HepG2 (cell line): ENCODE measurements around the gene RNF126. TPM values are rescaled to one million over a fixed set of nuclear protein-coding genes. Genes with fewer than 3 reads are reported as not detected.

Source experiments
- ARID4A ChIP-seq: sonication (generic); formaldehyde crosslinking; IDR thresholded peaks from 2 replicates; pipeline ENCODE4 v1.5.0; 2020; ENCODE audit warnings: mild to moderate bottlenecking, missing genetic modification reagents, borderline replicate concordance
- ATF3 ChIP-seq: sonication (generic); formaldehyde crosslinking; IDR thresholded peaks from 2 replicates; pipeline ENCODE4 v1.4.0; 2020; ENCODE audit warnings: missing genetic modification reagents
- CHCHD3 ChIP-seq: sonication (generic); formaldehyde crosslinking; IDR thresholded peaks from 2 replicates; pipeline ENCODE4 v1.8.0; 2022; ENCODE audit warnings: mild to moderate bottlenecking, missing genetic modification reagents, moderate library complexity
- FOXC1 ChIP-seq: sonication (generic); formaldehyde crosslinking; IDR thresholded peaks from 2 replicates; pipeline ENCODE4 v1.8.0; 2022; ENCODE audit warnings: mild to moderate bottlenecking, missing genetic modification reagents, borderline replicate concordance
- FOXP4 ChIP-seq: sonication (generic); formaldehyde crosslinking; IDR thresholded peaks from 2 replicates; pipeline ENCODE4 v1.4.0; 2020; ENCODE audit warnings: missing genetic modification reagents
- KDM2A ChIP-seq: sonication (generic); formaldehyde crosslinking; IDR thresholded peaks from 2 replicates; pipeline ENCODE4 v1.4.0; 2020; ENCODE audit warnings: low read depth, missing genetic modification reagents, borderline replicate concordance
- NKX3-1 ChIP-seq: sonication (generic); formaldehyde crosslinking; IDR thresholded peaks from 2 replicates; pipeline ENCODE4 v1.5.0; 2020; ENCODE audit warnings: missing genetic modification reagents
- SMYD3 ChIP-seq: sonication (generic); formaldehyde crosslinking; IDR thresholded peaks from 2 replicates; pipeline ENCODE4 v1.8.1; 2023; ENCODE audit warnings: mild to moderate bottlenecking, missing genetic modification reagents
- SP5 ChIP-seq: IDR thresholded peaks from 2 replicates; pipeline ENCODE4 v1.6.1; 2016; ENCODE audit warnings: low read depth, borderline replicate concordance
- TFE3 ChIP-seq: IDR thresholded peaks from 2 replicates; pipeline ENCODE4 v1.6.1; 2016
- ZMYM3 ChIP-seq: sonication (generic); formaldehyde crosslinking; IDR thresholded peaks from 2 replicates; pipeline ENCODE4 v1.5.1; 2020; ENCODE audit warnings: mild to moderate bottlenecking, missing genetic modification reagents
- ZNF430 ChIP-seq: sonication (generic); formaldehyde crosslinking; IDR thresholded peaks from 2 replicates; pipeline ENCODE4 v1.9.0; 2021; ENCODE audit warnings: mild to moderate bottlenecking, missing genetic modification reagents
- ZNF574 ChIP-seq: sonication (generic); formaldehyde crosslinking; IDR thresholded peaks from 2 replicates; pipeline ENCODE4 v1.4.0; 2020; ENCODE audit warnings: missing genetic modification reagents
- ZNF691 ChIP-seq: sonication (generic); formaldehyde crosslinking; IDR thresholded peaks from 2 replicates; pipeline ENCODE4 v1.4.0; 2020; ENCODE audit warnings: missing genetic modification reagents, low read depth, mild to moderate bottlenecking, borderline replicate concordance
- ZNF784 ChIP-seq: sonication (generic); formaldehyde crosslinking; IDR thresholded peaks from 2 replicates; pipeline ENCODE4 v1.5.1; 2020; ENCODE audit warnings: missing genetic modification reagents, mild to moderate bottlenecking, borderline replicate concordance
- polyA plus RNA-seq, 8 experiments: library from polyadenylated mRNA; depleted of rRNA in 3 of 8; stranded (reverse) in 7 of 8; unstranded in 1 of 8; fragments of >200 nt; fragmentation: Illumina TruSeq in 4 of 8; extraction: Trizol in 4 of 8; gene quantifications; 2 replicates each; pipeline versions ENCODE4 v1.2.1 to v1.2.3, GENCODE V29; 2011 to 2016; ENCODE audit warnings: low read depth in 4 of 8, missing spikeins in 1 of 8, mixed read lengths in 1 of 8; ENCODE audit not compliant: insufficient read depth in 1 of 8
- total RNA-seq, 5 experiments: library from RNA; depleted of rRNA; stranded (reverse); fragments of >200 nt; fragmentation: Illumina TruSeq; extraction: Trizol; gene quantifications; 2 replicates each; pipeline ENCODE4 v1.2.3, GENCODE V29; 2016; ENCODE audit warnings: low read depth in 1 of 5

Gene RNF126
- total and polyA plus RNA-seq, 2 of the 13 experiments (the other 11 are each of a cell fraction or from before 2014, with no cell fraction given), result 23.2 to 34.0 TPM

GRCh38 chr19:664913-665443 is 2.0 kb upstream of the RNF126 start (continued):
- TF ChIP-seq FOXP4 (CRISPR knock-in tag) (no peak; the same call in 1 of the 2 replicates), ZNF574 (CRISPR knock-in tag) (peak; percentile 54; the same call in 1 of the 2 replicates), NKX3-1 (peak; percentile 51; the same call in 1 of the 2 replicates), TFE3 (CRISPR knock-in tag) (peak; percentile 36; the same call in 1 of the 2 replicates), ATF3 (CRISPR knock-in tag) (peak; percentile 56), ARID4A (CRISPR knock-in tag) (peak; percentile 70), SMYD3 (CRISPR knock-in tag) (0 out of 2 replicates have a peak, but pooled peaks have one; percentile 45), KDM2A (CRISPR knock-in tag) (peak; percentile 85), CHCHD3 (CRISPR knock-in tag) (no peak), ZNF691 (CRISPR knock-in tag) (no peak), FOXC1 (CRISPR knock-in tag) (peak; percentile 94; the same call in 1 of the 2 replicates), ZMYM3 (CRISPR knock-in tag) (peak; percentile 80; the same call in 1 of the 2 replicates), ZNF430 (0 out of 2 replicates have a peak, but pooled peaks have one; percentile 35), ZNF784 (CRISPR knock-in tag) (peak; percentile 30; the same call in 1 of the 2 replicates), SP5 (CRISPR knock-in tag) (0 out of 2 replicates have a peak, but pooled peaks have one; percentile 19)
